SH-SY5Y (cell line): Measurements from ENCODE around the gene PKP2.
A peak's percentile ranks its signal among the peaks of the same experiment; 100 is the strongest.

Experiments used
- GATA2 ChIP-seq: IDR thresholded peaks from 2 replicates; pipeline ENCODE4 v1.6.1; 2011; ENCODE audit warnings: mild to moderate bottlenecking, low read depth, low read length
- GATA3 ChIP-seq: IDR thresholded peaks from 2 replicates; pipeline ENCODE4 v1.6.1; 2011; ENCODE audit warnings: low read depth, mild to moderate bottlenecking, low read length, moderate library complexity

Gene PKP2

DNA sequence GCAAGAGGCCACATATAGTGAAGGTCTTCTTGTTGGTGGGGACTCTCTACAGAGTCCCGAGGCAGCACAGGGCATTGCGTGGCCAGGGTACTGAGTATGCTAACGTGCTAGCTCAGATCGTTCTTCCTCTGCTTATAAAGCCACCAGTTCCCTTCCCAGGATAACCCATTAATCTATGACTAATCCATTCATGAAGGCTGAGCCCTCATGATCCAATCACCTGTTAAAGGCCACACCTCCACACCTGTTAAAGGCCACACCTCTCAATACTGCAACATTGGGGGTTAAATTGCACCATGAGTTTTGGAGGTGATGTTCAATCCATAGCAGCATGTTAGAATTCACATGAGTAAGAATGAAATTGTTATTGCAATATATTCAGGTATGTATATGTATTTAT is 128.1 kb downstream of the PKP2 start:
- TF ChIP-seq GATA2 (no peak), GATA3 (no peak)

DNA sequence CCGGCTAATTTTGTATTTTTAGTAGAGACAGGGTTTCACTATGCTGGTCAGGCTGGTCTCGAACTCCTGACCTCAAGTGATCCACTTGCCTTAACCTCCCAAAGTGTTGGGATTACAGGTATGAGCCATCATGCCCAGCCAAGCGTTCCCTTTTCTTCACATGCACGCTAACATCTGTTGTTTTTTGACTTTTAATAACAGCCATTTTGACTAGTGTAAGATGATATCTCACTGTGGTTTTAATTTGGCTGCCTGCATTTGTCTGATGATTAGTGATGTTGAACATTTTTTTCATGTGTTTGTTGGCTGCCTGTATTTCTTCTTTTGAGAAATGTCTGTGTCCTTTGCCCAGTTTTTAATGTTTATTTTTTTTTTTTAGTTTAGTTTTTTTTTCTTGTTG is 130.7 kb downstream of the PKP2 start:
- TF ChIP-seq GATA2 (no peak), GATA3 (no peak)

DNA sequence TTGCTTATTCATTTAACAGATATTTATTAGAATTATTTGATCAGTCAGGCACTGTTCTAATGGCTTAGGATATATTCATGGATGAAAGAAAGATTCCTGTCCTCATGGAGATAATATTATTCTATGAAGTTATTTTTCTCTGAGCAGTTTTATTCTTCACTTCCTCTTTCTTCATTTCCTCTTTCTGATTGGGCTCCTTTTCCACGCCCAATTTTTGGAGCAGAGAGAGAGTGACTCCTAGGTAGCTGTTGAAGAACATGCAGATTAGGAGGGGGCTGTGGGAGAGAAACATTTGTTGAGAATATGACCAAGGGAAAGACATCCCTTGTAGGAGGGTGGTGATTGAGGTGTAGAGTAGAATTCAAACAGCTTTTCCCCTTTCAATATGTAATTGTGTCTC is 134.9 kb downstream of the PKP2 start:
- no peak for TF ChIP-seq GATA2
- TF ChIP-seq GATA3: no peak

DNA sequence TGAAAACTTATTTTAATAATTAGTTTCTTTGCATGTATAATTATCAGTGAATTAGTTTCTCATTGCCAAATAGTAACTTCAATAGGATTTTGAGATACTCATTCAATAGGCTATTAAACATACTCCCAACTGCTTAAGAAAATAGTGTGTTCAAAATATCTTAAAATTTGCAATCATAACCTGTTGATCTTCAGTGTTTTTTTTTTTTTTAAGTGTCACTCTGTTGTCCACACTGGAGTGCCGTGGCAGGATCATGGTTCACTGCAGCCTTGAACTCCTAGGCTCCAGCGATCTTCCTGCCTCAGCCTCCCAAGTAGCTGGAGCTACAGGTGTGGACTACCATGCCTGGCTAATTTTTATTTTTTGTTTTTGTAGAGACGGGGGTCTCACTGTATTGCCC is 139.4 kb downstream of the PKP2 start:
- TF ChIP-seq GATA2: no peak
- no peak for TF ChIP-seq GATA3

DNA sequence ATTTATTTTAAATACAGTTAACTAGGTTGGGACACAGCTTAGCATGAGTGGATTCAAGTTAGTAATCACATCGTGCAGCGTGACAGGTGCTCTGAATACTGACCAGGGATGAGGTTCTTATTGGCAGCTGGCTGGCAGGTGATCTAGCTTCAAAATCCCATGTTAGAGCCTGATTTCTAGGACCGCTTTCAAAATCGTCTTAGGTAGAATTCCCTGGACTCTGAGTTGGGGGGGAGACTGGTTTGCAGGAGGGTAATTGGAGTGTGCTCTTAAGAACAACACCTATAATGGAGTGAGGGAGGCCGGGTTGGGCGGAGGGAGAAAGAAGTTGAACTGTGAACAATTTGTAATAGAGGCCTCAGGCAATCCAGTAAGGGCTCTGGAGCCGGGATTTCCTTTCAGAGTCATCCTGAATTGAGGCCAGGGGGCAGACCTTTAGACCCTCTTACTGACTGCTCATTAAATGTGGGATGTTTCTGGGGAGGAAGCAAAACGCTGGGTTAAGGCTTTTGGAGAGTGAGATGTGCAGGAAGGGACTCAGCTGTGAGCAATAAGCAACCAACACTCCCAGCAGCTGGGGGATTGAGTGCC is 140.0 kb downstream of the PKP2 start:
- no peak for TF ChIP-seq GATA3
- TF ChIP-seq GATA2: no peak

DNA sequence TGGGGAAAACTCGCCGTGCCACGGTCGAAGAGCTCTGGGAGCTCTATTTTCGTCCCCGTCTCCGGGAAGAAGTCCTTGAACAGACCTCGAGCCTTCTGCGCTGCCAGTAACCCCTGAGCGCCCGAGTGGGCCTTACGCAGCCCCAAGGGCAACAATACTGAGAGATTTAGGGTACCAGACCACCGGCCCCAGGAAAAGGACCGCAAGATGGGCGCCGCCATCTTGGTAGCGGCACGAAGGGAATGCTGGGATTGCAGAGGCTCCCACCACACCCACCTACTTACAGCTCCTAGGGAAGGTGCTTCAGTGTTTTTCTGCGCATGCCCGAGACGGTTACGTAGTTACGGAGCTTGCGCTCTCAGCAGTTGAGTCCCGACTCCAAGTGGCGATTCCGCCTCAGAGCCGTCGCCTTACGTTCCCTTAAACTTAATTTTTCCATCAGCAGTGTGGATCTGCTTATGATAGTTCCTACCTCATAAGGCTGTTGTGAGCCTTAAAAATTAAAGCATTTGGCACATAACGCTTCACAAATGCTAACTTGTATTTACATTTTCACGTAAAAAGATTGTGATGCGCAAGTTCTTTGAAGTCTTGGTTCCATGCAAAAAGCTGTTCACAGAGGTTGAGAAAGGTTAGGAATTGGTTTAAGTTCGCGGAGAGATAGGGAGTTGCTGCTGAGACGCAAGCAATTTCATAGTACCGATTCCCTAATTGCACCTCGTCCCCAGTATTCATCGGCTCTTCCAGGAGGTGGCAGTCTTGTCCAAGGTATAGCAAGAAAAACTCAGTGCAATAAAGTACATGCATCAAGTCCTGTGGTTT is 140.7 kb downstream of the PKP2 start, which contains the start of gene YARS2:
Gene YARS2, minus strand, starts transcription at position 244 of the 822 bp plus-strand sequence. Its CDS starts 23 bp downstream, at position 221.
- 0 out of 2 replicates have a peak, but pooled peaks have one; percentile 9 for TF ChIP-seq GATA2
- TF ChIP-seq GATA3: no peak

DNA sequence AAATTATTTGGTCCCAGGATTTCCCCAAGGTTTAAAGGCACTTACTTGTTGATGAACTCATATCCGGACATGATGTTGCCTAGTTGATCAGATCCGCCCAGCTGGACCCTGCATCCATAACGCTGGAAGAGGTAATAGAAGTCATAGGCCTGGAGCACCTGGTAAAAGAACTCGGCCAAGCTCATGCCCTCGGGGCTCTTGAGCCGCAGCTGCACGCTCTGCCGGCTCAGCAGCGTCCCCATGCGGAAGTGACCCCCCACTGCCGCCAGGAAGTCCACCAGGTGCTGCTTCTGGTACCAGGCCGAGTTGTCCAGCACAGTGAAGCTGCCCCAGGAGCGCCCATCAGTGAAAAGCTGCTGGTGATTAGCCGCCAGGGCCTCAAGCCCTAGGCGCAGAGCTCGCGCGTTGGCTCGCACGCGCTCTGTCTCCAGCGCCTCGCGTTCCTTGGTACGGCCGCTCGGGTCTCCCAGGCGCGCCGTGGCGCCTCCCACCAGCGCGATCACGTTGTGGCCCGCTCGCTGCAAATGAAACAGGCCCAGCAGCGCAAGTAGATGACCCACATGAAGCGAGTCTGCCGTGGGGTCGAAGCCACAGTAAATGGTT is 141.4 kb downstream of the PKP2 start:
- TF ChIP-seq GATA2: no peak
- TF ChIP-seq GATA3: no peak

DNA sequence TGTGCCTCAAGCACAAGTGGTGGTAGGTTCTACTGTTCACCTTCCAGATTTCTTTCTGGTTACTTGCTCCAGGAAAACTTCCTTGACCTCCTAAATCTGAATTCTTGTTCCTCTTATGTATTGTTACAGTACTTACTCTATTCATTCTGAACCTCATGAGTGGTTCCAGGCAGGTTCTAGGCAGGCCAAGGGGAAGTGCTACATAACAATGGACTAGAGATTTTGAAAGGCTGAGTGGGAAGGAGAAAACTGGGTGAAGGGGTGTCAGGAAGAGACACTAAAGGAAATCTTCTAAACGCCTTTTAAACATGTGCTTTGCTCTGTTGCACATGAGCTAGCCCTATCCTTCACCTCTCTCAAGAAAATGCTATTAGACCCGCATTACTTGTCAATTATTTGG is 142.5 kb downstream of the PKP2 start:
- TF ChIP-seq GATA2 (no peak), GATA3 (no peak)

DNA sequence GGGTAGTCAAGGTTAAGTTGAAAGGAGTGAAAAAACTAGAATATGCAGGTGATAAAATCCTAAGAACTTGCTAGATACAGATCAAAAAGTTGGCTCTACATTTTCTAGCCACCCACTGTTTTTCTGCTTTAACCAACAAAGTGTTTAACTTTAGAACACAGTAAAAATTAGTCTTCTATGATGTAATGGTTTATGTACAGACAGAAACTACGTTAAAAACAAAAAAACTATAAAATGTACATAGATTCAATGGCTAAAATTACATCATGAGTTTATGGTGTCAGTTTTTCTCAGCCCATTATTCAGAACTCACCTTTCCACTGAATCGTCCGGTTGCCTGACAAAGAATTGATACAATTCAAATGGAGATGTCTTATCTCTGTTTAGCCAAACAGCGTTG is 143.0 kb downstream of the PKP2 start:
- TF ChIP-seq GATA3: no peak
- TF ChIP-seq GATA2: no peak

DNA sequence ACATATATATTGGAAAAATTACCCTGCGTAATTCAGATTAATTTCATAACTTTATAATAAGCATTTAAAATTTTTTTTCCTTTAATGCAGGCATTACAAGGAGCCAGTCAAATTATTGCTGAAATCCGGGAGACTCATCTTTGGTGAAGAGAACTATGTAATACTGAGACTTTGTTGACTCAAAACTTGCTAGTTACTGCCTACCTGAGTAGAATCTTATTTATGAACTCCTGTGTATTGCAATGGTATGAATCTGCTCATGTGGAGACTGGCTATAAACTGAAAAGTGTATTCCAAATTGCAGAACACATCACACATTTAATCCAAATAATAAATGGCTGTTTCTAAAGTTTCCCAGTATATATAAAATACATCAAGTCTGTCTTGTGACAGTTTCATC is 153.3 kb downstream of the PKP2 start:
- TF ChIP-seq GATA3 (no peak), GATA2 (no peak)

DNA sequence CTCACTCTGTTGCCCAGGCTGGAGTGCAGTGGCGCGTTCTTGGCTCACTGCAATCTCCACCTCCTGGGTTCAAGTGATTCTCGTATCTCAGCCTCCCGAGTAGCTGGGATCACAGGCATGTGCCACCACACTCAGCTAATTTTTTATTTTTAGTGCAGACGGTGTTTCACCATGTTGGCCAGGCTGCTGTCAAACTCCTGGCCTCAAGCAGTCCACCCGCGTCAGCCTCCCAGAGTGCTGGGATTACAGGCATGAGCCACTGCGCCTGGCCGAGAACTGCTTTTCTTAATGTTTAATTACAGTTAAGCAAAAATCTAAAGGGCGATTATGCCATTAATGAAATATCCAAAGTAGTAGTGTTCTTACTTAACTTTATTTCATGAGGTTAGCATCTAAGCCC is 154.4 kb downstream of the PKP2 start:
- TF ChIP-seq GATA2 (no peak), GATA3 (no peak)
